ENCODE results near the gene PCBP3.
"Not testable (repeated sequence)": the region's sequence is repeated elsewhere in the genome, so short reads cannot be mapped to it uniquely, and the experiment has no call there.

Gene PCBP3

DNA sequence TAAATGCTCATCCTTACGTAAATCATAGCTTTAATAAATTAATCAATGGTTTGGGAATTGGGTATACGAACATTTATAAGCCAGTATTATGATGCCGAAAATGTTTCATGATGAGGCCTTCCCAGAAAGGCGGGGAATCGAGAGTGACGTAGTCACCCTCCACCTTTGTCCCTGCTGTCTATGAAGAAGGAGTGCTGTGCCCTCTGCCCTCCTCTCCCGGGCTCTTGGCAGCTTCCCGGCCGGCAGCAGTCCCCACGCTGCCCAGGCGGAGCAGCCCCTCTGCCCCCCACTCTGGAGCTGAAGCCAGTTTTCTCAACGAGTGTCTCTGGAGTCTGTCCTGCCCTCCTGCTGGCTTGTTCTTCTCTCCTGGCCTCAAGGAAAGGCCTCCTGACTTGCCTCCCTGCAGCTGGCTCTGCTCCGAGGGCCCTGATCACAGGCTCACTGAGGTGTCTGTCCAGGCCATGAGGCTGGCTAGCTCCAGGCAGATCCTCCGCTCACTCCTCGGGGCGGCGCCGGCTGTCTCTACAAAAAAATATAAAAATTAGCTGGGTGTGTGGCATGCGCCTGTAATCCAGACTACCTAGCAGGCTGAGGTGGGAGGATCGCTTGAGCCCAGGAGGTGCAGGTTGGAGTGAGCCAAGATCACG is 187.3 kb downstream of the PCBP3 start:
- ATAC-seq = no peak

DNA sequence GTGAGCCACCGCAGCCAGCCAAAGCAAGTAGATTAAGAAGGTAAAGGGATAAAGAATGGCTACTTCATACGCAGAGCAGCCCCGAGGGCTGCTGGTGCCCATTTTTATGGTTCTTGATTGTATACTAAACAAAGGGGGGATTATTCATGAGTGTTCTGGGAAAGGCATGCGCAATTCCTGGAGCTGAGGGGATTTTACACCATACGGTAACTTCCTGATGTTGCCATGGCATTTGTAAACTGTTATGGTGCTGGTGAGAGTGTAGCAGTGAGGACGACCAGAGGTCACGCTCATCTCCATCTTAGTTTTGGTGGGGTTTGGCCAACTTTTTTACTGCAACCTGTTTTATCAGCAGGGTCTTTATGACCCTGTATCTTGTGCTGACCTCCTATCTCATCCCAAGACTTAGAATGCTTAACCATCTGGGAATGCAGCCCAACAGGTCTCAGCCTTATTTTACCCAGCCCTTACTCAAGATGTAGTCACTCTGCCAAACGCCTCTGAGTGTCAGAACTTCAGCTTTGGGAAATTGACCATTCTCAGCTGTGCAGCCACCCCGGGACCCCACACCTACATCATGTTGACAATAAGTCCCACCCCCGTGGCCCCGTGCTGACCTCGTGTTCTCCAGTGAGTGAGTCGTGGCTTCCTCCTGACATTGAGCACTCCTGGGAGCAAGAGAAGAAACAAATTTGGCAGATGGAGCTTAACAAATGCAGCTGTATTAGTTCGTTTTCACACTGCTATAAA is 188.6 kb downstream of the PCBP3 start:
- ATAC-seq = no peak

DNA sequence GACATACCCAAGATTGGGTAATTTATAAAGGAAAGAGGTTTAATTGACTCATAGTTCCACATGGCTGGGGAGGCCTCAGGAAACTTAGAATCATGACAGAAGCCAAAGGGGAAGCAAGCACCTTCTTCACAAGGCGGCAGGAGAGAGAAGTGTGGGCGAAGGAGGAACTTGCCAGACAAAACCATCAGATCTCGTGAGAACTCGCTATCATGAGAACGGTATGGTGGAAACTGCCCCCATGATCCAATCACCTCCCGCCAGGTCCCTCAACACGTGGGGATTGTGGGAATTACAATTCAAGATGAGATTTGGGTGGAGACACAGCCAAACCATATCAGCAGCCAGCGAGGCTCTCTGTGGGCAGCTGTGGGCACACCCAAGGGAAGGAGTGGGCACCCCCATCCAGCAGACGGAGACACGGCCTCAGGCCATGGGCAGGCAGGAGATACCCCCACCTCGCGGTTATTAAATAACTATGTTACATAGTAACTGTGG is 189.3 kb downstream of the PCBP3 start:
- not testable (repeated sequence) for ATAC-seq

DNA sequence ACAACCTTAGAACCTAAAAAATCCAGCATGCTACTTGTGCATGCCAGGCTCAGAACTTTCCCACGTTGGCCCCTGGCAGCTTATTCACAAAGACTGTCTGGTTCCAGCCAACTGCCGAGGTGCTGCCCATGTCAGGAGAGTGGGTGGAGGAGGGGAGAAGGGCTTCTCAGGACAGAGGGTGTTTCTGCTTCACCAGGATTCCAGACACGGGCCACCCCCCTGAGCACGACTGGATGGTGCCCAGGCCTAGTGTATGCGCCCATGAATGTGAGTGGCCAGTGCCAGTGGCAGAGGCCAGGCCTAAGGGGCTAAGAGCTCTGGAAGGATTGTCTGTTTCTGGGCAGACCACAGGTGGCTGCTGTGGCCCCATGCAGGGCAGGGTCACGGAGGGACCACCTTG is 189.9 kb downstream of the PCBP3 start:
- no peak for ATAC-seq

DNA sequence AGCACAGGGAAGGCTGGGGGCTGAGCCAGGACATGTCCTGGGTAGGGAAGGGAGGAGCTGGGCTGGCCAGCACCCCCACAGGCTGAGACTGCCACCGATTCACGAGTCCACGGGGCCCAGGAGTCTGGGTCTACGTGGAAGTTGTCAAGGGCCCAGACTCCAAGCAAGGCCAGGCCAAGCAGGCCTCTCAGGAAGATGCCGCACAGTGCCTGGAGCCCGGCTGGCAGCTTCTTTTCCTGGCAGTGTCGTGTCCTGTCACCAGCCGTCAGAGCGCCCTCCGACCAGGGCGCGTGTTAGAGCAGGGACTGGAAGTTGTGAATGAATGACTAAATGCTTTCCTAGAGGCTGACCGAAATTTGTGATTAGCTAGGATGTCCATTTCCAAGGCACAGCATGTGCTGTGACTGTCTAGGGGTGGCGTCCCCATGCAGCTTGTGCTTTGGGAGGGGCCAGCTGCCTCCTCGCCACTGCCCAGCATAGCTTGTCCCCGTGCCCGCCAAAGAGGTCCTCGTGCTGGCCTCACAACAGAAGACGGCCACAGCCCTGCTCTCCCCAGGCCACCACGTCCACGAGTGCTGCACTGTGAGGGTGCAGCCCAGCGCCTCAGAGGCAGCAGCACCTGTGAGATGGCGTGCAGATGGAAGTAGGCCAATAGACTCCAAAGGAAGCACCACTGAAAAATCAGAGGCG is 190.6 kb downstream of the PCBP3 start:
- ATAC-seq = no peak

DNA sequence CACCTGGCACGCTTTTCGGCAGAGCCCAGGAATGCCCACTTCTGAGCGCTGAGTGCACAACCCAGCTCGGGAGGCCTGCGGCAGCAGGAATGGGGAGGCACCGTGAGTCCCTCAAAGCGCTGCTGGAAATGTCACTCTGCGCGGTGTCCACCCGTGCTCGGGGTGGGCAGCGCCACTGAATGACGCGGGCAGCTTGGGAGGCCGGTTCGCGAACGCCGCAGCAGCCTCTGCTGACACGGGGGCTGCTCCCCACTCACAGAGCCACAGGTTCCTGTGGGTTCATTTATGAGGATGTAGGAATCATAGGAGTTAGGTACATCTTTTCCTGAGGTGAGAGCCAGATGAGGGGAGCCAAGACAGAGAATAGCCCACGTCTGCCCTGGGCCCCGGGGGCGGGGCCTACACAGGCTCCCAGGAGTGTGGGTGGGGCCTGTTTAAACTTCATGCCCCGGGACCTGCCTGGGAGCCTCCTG is 191.3 kb downstream of the PCBP3 start:
- no peak for ATAC-seq

DNA sequence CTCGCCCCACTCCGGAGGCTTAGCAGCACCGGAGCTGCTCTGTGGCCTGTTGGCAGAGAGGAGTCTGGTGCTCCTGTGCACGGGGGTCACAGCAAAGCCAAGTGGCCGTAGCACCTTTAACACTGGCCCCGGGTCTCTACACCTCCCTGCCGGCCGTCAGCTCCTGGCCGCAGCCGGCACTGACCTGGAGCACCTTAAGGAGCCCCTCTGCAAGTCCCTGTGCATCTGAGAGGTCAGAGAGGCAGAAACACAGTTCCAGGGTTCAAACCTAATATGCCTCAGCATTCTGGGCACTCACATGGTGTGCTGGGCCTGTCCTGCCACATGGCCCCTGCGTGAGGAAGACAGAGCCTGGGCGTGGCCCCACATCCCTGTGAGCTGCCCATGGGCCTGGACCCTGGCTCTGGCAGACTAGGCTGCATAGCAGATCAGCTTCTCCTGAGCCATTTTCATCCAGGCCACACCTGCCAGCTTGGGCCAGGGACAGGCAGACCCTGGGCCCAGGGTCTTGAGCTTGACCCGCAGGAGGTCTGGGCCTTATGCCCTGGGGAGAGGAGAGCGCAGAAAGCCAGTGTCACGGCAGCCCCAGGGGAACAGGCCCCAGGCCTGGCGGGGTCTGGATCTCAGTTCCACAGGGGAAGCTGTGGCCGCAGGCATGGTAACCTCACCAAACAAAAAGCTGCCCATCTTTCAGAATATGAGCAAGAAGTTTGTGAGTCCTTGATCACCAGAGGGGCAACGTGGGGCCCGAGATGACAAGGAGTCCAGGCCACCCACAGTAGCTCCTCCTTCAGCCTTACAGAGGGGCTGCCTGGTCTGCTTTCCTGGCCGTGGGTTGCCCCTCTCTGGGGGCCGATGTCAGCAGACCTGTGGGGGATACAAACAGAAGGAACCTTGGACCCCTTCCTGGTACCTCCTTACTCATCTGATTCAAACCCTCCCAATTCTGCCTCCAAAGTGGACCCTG is 192.1 kb downstream of the PCBP3 start:
- no peak for ATAC-seq

DNA sequence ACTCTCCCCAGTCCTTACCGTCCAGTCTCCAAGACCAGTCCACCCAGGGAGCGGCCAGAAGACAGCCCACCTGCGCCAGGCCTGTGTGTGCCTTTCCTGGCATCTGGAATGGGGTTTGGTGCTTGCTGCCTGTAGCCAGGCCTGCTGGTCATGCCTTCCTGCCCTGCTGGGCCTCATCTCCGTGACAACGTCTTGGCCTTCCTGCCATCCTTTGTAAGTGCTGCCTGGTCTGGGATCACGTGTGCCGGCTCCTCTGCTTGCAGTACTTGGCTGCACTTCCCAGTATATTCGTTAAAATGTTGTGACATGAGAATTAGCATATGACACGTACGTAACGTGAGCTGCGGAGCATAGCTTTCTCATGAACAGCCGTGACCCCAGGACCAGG is 192.7 kb downstream of the PCBP3 start:
- ATAC-seq = no peak

DNA sequence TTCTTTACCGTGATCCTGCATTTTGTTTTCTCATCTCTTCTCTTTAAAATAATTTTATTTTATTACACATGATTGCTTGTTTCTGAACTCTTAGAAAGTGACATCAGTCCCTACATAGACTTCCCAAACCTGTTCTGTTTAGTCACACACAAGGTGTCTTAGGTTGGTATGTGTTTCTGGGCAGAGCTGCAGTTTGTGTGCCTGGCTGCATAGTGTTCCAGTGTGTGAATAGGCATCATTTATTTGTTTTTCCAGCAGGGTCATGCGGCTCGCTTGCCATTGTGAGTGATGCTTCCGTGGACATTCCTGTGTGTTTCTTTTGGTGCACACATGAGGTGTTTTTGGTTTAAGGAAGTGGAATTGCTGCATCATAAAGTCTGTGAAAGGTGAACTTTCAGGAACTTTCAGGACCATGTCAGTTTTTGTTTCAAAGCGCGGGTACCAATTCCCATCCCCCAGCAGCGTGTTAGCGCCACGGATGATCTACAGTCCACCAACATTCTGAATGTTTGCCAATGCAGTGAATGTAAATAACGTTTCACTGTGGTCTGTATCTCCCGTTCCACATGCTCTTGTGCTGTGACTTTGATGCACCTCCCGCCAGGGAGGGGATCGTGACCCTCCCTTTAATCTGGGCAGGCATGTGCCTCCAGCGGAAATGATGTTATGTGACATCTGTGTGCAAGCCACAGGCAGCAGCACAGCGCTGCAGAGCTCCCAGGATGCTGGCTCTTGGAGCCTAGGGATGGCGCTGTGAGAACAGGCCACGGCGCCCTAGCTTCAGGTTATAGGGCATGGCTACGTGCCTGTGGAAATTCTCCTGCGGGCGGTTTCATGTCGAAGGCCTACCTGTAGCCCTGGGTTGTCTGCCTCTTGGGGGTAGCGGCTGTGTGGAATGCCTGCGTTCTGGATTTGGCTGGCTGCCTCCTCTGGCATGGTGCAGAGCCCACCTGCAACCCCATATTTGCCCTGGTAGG is 193.5 kb downstream of the PCBP3 start:
- no peak for ATAC-seq

DNA sequence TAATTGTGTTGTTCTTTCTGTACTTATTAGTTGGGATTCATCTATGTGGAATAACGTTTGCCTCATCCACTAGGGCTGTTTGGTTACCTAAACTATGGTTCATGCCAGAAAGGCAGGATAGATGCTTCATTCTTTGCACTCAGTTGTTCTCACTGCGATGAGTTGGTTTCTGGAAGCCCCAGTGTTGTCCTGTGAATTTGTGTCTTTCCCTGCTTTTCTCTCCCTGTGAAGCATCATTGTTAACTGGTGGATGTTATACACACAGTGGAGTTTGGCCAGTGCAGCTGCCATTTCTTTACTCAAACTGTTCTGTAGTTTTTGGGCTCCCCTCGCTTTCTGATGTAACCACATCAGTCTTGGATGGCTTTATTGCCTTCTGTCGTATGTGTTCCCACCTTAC is 194.4 kb downstream of the PCBP3 start:
- ATAC-seq = no peak

DNA sequence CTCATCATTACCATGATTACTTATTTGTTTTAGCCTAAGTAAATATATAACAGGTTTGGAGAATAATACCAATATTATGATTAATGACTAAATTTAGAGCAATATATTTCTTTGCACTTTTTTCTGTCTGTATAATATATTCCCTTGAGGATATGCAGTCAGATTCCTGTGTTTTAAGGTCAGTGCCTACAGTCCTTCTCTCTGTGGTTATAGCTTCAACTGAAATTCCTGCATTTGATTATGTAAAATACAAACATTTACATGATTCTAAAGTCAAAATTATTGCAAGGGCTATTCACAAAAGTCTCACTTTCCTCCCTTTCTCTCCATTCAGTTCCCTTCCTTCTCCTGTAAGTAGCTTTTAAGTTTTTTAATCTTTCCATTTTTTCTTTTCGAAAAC is 195.1 kb downstream of the PCBP3 start:
- no peak for ATAC-seq

DNA sequence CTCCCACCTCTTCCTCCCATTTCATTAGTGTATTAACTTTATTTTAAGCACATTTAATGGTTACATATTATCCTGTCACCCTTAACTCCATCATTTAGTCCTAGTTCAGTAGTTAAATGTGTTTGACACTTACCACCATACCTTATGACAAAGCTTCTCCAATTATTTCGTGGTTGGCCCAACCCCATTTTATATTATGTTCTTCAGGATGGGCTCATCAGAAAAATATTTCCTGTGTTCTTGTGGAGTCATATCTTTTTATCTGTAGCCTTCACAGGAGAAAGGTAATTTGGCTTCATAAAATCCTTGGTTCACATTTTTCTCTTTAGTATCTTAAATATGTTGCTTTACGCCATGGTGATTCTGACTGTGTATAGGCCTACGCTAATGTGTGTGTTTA is 195.7 kb downstream of the PCBP3 start:
- no peak for ATAC-seq

DNA sequence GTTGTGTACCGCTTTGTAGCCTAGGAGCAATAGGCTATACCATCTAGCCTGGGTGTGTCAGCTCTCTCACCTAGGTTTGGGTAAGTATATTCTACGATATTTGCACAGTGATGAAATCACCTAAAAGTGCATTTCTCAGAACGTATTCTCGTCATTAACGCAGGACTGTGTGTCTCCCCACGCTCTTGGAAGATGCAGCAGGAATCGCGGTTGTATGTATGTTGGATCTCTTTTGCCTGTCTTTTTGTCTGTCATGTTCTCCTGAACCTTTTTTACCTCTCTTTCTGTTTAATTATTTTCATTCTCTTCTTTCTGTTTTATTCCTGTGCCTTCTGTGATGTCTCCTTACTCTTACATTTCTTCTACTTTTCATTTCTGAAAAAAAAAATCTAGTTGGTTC is 197.5 kb downstream of the PCBP3 start:
- no peak for ATAC-seq

DNA sequence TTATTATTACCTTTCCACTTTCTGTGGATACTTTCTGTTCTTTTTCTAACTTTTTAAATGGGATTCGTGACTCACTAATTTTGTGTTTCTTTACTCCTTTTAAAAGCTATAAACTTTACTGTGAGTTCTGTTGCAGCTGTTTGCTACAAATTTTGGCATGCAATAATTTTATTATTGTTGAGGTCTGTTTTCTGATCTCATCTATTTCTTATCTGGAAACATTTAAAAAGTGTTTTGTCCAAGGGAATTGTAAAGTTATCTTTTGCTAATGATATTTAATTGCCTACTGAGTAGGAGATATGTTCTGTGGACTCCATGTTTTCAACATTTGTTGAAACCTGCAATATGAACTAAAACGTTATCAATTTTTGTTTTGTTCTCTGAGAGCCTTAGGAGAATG is 199.9 kb downstream of the PCBP3 start:
- ATAC-seq = no peak

DNA sequence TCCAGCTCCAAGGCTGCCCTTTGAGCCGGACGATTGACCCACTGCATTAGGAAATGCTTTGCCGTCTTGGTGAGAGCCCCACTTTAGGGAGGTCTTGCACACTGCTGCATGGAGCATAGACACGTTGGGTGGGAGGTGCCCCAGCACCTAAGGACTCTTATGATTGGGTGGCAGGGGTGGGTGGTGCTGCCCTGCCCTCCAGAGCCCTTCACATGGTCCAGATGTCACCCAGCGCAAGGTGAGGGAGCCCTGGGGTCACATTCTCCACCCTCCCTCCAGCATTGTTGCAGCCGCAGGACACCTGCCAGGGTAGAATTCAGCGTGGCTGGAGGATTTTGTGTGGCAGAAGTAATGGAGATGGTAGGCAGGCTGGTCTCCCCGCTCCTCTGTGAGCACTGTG is 200.7 kb downstream of the PCBP3 start:
- ATAC-seq = no peak

DNA sequence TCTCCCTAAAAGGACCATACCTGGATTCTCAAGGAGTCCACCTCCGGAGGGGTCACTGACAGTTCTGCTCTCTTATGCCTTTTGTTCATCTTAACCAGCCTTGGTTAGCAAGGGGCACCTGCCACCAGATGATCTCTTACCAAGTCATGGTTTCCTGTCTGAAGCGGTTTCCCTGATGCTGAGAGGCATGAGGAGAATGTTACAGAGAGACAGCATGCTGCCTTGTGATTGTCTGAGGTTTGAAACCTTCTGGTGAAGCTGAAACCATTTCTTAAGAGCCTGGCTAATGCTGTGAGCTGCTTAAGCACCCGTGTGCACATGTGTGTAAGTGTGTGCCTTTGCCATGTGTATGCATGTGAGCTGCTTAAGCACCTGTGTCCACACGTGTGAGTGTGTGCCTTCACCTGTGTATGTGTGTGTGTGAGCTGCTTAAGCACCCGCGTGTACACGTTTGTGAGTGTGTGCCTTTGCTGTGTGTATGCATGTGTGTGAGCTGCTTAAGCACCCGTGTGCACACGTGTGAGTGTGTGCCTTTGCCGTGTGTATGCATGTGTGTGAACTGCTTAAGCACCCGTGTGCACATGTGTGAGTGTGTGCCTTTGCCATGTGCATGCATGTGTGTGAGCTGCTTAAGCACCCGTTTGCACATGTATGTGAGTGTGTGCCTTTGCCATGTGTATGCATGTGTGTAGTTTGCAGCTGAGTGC is 201.7 kb downstream of the PCBP3 start:
- ATAC-seq = no peak

DNA sequence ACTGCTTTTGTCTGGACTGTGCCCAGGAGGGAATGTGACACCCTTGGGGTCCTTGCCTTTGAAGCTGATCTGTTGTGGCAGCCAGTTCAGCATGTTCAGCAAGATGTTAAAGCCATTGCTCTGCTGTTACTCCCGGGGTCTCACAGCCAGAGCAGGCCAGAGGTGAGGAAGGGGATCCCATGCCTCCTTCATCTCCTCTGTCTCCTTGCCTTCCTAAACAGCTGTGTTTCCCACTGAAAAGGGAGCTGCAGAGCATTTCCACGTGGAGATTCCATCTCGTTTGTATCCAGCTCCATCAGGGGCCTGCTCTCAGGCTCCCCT is 202.2 kb downstream of the PCBP3 start:
- no peak for ATAC-seq

DNA sequence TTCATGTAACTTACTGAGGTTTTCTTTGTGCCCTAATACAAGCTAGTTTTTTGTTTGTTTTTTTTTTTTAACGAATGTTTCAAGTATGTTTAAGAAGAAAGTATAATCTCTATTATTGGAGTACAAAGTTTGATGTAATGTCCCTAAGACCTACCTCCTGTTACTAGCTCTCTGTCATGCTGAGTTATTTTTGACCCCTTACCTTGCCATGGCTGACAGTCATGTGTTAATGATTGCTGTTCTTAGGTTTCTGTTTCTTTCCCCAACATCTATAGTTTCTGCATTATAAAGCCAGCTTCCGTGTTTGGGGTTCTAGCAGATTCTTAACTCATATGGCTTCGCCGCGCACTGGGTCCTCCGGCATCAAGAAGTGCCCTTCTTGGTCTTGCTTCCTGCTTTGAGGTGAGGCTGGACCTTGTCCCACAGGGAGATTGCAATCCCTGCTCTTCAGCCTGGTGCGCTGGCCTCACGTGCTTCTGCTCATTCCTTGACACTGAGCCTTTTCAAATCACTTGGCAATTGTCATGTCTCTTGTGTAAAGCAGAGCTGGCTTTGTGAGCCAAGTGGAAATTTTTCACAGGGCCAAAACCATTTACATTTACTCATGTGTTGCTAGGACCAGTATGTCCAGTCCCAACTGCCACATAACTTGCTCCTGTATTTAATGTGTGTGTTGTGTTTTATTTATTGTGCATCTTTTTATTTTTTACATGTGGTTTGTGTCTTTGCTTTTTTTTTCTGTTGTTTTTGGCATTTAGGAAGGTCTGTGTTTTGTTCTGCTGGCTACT is 203.0 kb downstream of the PCBP3 start:
- ATAC-seq = no peak

DNA sequence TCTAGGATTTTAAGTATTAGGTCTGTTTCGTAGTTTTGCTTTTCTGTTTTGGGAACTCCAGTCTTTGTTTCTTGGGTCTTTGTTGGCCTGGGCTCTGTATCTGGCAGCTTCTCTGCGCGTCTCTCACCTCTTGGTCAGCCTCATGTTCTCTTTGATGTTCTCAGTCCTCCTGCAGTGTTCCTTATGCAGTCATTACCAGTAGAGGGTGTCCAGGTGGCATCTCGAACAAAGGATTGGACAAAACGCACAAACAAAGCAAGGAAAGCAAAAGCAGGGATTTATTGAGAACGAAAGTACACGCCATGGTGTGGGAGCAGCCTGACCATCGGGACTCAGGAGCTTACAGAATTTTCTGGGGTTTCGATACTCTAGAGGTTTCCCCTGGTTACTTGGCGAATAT is 204.3 kb downstream of the PCBP3 start:
- ATAC-seq = no peak

DNA sequence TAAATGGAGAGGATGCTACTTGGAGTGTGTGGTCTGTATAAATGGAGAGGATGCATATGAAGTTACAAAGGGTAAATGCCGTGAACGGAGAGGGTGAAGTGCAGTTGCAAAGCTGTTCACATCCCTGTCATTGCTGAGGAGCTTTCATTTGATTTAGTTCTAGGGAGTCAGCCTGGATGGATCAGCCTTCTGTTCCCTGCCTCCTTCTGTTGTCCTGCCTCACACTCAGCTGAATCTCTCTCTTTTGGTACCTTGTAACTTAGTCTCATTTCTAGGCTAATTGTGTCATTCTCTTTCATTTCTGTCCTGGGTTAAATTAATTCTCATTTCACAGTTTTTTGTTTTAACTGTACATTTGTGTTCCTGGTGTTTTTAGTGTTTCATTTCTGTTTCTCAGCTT is 204.8 kb downstream of the PCBP3 start:
- ATAC-seq = no peak
